ENCODE data around the gene SEMA5A. TPM values are rescaled to one million over a fixed set of nuclear protein-coding genes. Genes with fewer than 3 reads are reported as not detected.
A peak's percentile ranks its signal among the peaks of the same experiment; 100 is the strongest.

SEMA5A gene
- total RNA-seq, 2 experiments from 2014 or later, result 0.48 to 0.52 TPM

DNA sequence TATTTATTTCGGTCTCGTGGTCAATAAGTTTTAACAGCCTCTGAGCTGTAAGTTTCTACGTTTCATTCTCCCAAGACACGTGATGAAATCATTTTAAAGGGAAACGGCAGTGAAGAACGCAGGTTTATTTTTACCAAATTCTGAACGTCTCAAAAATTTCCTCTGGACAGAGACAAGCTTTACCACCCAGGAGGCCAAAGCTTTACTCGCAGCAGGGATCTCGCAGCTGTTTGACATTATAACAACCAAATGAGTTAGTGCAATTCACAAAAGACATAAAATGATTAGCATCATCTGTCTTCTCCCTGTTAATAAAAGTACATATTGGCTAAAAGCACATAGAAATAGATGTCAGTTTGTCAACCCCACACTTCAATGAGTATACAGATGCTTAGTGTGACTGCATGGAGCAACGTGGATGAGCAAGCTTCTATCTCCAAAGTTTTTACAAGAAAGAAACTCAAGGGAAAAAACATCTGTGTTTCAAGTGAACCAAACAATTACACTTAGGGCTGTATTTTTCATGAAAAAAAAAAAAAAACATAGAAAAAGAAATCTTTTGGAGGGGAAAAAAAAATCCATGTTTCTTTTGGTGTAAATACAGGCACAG lies 2.5 kb downstream of the SEMA5A start:
- Mint-ChIP-seq H3K36me3 (no peaks in the 10 kb centered on the region), H3K27me3 (peaks cover 13% of the 10 kb centered on the region), H3K4me1 (ENCODE audit: low read depth) (peaks cover 7% of the 10 kb centered on the region), H3K27ac (no peak overlapping the region), H3K9me3 (no peaks in the 10 kb centered on the region), H3K4me3 (peak overlapping the region; percentile 23)
- CTCF ChIA-PET, result interaction anchor here (0.7 to 2.6 kb wide), 5 partner anchors 15 to 184 kb away, joined by 3 to 11 read pairs (median 3); no protein-coding TSS in a partner anchor
- intact Hi-C loops (cut with micrococcal nuclease), result loop anchor here (5.0 kb wide), 1 partner anchor 1616 kb away; no protein-coding TSS in a partner anchor
- DNase-seq, result no peak
- POLR2A ChIA-PET, result no interaction called here

DNA sequence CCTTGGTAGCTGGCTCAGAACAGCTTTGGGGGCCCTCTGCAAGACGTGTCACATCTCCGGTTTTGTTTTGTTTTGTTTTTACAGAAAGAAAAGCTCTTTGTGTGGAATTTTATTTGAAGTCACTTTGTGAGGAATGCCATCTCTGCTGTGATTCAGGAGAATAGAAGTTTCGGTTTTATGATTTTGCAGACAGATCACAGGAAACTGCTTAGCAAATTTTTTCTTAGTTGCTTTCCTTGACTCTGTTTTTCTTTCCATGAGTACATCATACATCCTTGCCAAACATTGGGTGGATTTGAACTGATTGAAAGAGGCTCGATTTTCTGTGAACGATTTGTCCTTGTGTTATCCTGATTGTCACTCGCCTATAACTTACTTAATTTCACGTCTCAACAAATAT lies 5.1 kb downstream of the SEMA5A start:
- CTCF ChIA-PET, result no interaction called here
- POLR2A ChIA-PET, result no interaction called here
- H3K27me3 Mint-ChIP-seq, result peaks cover 8% of the 10 kb centered on the region
- DNase-seq, result no peak
- H3K9me3 Mint-ChIP-seq, result no peaks in the 10 kb centered on the region
- intact Hi-C loops (cut with micrococcal nuclease), result loop anchor here (5.0 kb wide), 1 partner anchor 1613 kb away; no protein-coding TSS in a partner anchor
- no peaks in the 10 kb centered on the region for H3K36me3 Mint-ChIP-seq
- peaks cover 8% of the 10 kb centered on the region for H3K4me1 Mint-ChIP-seq (ENCODE audit: low read depth)
- no peak overlapping the region for H3K27ac Mint-ChIP-seq
- H3K4me3 Mint-ChIP-seq, result no peak overlapping the region

DNA sequence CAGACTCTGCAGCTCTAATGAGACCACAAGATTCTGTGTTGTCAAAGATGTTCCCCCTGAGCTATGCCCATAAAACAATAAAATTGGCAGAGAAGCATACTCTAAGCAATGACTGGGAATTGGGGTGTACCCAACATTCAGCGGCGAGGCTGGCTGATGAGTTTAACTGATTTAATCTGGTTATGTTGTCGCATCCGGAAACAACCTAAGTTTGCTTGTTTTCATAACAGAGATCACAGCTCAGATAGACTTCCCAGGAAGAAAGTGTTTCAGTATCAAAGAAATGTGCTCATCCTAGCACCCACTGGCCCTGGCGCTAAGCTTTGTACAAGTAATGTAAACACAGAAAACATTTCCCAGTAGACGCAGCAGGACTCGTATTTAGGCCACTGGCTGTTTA lies 7.4 kb downstream of the SEMA5A start:
- Mint-ChIP-seq H3K36me3 (no peaks in the 10 kb centered on the region), H3K27me3 (no peaks in the 10 kb centered on the region), H3K9me3 (no peaks in the 10 kb centered on the region), H3K4me1 (ENCODE audit: low read depth) (peaks cover 4% of the 10 kb centered on the region), H3K27ac (no peak overlapping the region), H3K4me3 (no peak overlapping the region)
- intact Hi-C loops (cut with micrococcal nuclease), result no loop called here
- ChIA-PET CTCF (interaction anchor here (0.8 kb wide), 1 partner anchor 177 kb away, joined by 3 read pairs; no protein-coding TSS in a partner anchor), POLR2A (no interaction called here)
- no peak for DNase-seq

DNA sequence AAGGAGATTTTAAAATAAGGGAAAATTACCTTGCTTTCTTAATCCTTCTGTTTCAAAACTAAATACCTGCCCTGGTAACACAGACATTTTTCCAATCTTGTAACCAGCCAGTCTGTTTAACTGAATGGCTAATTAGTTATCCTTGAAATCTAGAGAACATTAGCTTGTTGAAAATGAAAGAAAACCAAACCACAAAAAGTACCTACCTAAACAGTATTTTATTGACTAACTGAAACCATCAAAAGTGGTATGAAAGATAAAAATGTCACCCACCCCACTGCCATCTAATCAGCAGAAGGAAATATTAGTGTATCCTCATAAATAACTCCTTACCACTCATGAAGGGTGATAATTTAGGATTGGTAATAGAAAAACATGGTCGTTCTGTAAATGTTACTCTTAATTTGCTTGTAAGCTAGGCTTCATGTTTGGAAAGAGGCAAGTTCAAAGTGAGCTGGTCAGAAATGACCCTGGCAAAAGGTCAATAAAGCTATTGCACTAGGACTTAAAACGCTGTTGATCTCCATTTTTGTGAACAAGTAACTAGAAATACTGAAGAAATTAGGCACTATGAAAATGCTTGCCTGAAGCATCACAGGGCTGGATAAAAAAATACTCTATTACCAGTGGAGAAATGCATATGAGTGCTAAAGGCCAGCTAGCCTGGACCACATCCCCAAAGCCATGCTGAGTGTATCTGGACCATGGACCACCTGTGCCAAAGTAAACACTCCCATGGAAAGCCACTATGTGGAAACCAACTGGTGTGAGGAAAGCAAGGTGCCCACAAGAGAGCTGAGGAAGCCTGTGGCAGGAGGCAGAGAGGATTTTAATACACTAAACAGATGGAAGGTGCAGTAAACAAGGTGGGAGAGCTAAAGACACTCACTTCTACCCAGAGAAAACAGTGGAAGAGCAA lies 8.4 kb downstream of the SEMA5A start:
- Mint-ChIP-seq H3K4me3 (no peak overlapping the region), H3K27me3 (no peaks in the 10 kb centered on the region)
- POLR2A ChIA-PET, result no interaction called here

DNA sequence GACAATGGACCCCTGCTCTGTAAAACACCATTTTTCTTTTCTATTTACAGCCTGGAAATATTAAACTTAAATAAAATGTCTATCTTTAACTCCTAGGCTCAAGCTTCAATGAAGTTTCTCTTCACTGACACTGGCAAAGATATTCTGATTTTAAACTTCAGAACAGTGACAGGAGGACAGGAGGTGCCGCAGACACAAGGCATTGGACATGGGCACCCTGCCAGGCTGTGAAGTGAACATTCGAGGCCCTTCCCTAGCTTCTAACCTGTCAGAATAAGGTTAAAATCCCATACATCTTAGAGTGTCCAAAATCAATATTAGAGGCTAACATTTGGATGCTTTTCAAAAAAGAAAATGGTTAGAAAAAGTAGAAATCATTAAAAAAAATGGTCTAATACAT lies 9.2 kb downstream of the SEMA5A start:
- Mint-ChIP-seq H3K27ac (no peak overlapping the region), H3K9me3 (no peaks in the 10 kb centered on the region), H3K4me1 (ENCODE audit: low read depth) (peaks cover 4% of the 10 kb centered on the region), H3K4me3 (no peak overlapping the region), H3K36me3 (no peaks in the 10 kb centered on the region), H3K27me3 (no peaks in the 10 kb centered on the region)
- no peak for DNase-seq
- CTCF ChIA-PET, result interaction anchor here (0.8 to 1.2 kb wide), 2 partner anchors 37 to 175 kb away, joined by 3 read pairs; no protein-coding TSS in a partner anchor
- POLR2A ChIA-PET, result no interaction called here
- intact Hi-C loops (cut with micrococcal nuclease), result loop anchor here (2.0 kb wide), 1 partner anchor 174 kb away; no protein-coding TSS in a partner anchor

More for the DNA sequence above, 8.4 kb downstream of the SEMA5A start:
- H3K27ac Mint-ChIP-seq, result no peak overlapping the region
- H3K36me3 Mint-ChIP-seq, result no peaks in the 10 kb centered on the region
- no peaks in the 10 kb centered on the region for H3K9me3 Mint-ChIP-seq
- H3K4me1 Mint-ChIP-seq (ENCODE audit: low read depth), result peaks cover 4% of the 10 kb centered on the region
- DNase-seq, result no peak
- CTCF ChIA-PET, result interaction anchor here (0.8 to 1.2 kb wide), 3 partner anchors 38 to 176 kb away, joined by 3 read pairs; no protein-coding TSS in a partner anchor
- intact Hi-C loops (cut with micrococcal nuclease), result loop anchor here (2.0 kb wide), 1 partner anchor 175 kb away; no protein-coding TSS in a partner anchor

DNA sequence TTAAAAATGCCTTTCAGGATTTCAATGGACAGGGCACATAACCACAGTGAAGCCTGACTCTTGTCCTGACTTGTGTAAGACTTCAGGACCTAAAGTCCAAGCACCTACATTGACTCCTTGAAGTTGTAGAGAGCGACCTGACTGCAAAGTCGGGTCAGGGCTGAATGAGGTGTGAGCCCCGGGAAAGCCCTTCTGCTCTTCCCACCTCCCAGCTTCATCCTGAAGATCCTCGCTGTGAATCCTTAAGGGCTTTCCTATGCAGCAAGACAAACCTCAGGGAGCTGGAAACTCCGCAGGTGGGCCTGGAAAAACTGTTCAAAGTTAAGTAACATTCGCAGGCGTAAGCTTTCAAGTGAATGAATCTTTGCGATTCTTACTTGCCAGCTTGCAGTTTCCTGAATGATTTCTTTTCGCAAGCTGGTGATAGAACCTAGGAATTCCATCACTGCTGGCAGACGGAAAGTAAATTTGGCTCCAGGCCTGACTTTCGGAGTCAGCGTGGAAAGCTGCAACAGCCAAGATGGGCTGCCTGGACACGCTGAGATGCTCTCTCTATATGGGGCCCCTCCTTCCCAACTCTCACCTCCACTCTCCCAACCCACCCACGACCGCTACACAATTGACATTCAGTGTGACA lies 10.9 kb downstream of the SEMA5A start:
- intact Hi-C loops (cut with micrococcal nuclease), result no loop called here
- no peak for DNase-seq

DNA sequence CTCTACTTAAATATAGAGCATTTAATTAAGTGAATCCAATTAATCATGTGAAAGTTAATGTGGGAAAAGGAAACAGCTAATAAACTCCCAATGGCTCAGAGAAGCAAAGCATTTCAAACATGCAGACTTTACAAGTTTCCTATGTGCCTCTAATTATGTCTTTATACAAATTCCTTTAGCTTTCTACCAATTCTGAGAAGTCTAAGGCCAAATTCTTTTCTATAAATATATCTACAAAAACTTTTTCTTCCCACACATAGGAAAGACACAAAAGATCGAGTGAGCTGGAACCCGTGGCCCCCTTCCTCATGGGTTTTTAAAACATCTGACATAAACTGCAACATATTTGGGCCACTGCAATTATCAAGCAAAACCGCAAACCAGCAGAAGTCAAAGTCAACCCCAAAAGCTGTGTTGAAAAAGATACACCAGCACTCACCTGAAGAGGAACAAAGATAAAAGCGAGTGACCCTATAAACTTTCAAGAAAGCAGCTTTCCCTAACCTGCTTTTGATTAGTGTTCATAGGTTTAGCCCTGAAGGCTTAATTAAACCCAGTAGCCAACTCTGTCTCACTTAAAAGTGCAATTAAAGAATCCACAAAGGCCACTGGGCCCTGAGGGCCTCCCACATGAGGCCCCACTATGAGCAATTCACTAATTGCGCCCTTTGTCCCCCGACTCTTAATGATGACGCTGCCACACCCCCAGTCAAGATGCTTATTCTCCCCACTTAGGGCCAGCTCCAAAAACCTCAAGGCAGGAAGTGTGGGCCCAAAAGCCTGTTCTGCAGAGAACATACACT lies 12.1 kb downstream of the SEMA5A start:
- Mint-ChIP-seq H3K36me3 (no peaks in the 10 kb centered on the region), H3K27ac (no peak overlapping the region), H3K4me3 (no peak overlapping the region), H3K27me3 (no peaks in the 10 kb centered on the region), H3K4me1 (ENCODE audit: low read depth) (peaks cover 4% of the 10 kb centered on the region), H3K9me3 (no peaks in the 10 kb centered on the region)
- intact Hi-C loops (cut with micrococcal nuclease), result no loop called here
- DNase-seq, result no peak
- ChIA-PET POLR2A (no interaction called here), CTCF (no interaction called here)

More for the DNA sequence above, 10.9 kb downstream of the SEMA5A start:
- POLR2A ChIA-PET, result no interaction called here
- Mint-ChIP-seq H3K27me3 (no peaks in the 10 kb centered on the region), H3K4me3 (no peak overlapping the region), H3K36me3 (no peaks in the 10 kb centered on the region), H3K9me3 (no peaks in the 10 kb centered on the region), H3K4me1 (ENCODE audit: low read depth) (peaks cover 4% of the 10 kb centered on the region), H3K27ac (no peak overlapping the region)
- CTCF ChIA-PET, result no interaction called here

DNA sequence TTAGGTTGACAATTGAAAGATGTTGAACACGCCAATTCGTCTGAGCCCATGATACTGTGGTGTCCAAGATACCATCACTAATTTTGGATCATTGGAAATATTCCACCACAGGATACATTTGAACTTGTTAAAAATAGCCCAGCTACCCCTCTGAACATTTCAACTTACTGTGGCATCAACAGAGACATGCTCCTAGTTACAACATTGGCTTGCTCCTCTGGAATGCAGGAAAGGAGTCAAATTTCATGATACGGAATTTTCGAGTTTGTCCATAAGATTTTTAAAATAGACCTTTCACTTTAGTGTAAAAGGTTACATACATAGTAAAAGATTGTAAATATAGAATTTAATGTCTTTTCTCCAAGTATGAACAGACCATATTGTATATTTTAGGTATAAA lies 12.8 kb downstream of the SEMA5A start:
- H3K27me3 Mint-ChIP-seq, result no peaks in the 10 kb centered on the region
- H3K9me3 Mint-ChIP-seq, result no peaks in the 10 kb centered on the region
- ChIA-PET POLR2A (no interaction called here), CTCF (no interaction called here)
- intact Hi-C loops (cut with micrococcal nuclease), result no loop called here
- H3K36me3 Mint-ChIP-seq, result no peaks in the 10 kb centered on the region
- peaks cover 4% of the 10 kb centered on the region for H3K4me1 Mint-ChIP-seq (ENCODE audit: low read depth)
- no peak overlapping the region for H3K27ac Mint-ChIP-seq
- no peak overlapping the region for H3K4me3 Mint-ChIP-seq
- DNase-seq, result no peak

DNA sequence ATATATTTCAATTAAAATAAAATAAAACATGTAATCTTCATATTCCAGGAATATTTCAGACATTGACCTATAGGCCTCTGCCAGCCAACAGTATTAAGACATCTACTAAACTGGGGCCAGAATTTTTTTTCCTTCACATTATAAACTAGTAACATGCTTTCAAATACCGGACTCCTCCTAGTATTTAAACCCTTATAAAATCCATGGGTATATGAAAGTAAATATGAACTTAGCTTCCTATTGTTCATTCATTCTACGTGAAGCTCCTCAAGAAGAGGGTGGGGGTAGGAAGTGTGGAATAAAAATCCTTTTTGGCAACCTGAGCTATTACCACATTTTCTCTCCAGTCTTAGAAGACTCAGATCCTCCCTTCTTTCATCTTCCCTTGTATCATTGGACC lies 16.4 kb downstream of the SEMA5A start:
- Mint-ChIP-seq H3K36me3 (no peaks in the 10 kb centered on the region), H3K9me3 (no peaks in the 10 kb centered on the region), H3K4me1 (ENCODE audit: low read depth) (no peaks in the 10 kb centered on the region), H3K27ac (no peak overlapping the region), H3K27me3 (no peaks in the 10 kb centered on the region), H3K4me3 (no peak overlapping the region)
- POLR2A ChIA-PET, result no interaction called here
- intact Hi-C loops (cut with micrococcal nuclease), result no loop called here
- no peak for DNase-seq
- CTCF ChIA-PET, result no interaction called here

DNA sequence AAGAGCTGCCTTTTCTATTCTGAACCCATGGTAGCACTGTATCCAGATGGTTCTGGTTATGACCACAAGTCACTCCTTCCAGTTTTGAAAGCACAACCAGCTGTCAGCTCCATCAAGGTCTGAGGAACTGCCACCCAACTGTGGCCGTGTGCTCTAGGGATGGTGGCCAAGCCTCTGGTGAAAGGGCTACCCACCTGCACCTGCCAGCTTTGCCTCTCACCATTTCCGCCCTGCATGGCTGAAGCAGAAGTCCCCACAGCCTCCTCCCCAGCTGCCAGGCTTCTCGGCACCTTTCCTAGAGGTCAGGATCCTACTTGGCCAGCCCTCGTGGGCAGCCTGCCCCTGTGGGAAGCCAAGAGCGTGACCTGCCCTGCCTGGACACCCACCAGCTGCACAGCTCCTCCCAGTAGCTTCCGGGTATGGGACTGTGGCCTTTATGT lies 16.8 kb downstream of the SEMA5A start:
- Mint-ChIP-seq H3K27me3 (no peaks in the 10 kb centered on the region), H3K27ac (no peak overlapping the region), H3K9me3 (no peaks in the 10 kb centered on the region), H3K36me3 (no peaks in the 10 kb centered on the region), H3K4me1 (ENCODE audit: low read depth) (no peaks in the 10 kb centered on the region), H3K4me3 (no peak overlapping the region)
- ChIA-PET CTCF (no interaction called here), POLR2A (no interaction called here)
- no peak for DNase-seq
- intact Hi-C loops (cut with micrococcal nuclease), result no loop called here

DNA sequence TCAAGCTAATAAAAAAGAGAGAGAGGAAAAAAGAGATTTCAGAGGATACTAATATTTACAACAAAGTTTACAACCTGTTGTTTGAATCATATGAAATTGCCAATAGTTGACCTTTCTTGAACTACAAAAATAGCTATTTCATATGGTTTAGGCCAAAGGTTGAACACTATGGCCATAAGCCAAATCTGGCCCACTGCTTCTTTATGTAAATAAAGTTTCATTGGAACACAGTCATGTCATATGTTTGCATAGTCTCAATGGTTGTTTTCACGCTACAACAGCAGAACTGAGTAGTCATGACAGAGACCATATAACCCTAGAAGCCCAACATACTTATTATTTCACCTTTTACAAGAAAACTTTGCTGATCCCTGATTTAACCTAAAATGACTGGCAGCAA lies 20.9 kb downstream of the SEMA5A start:
- ChIA-PET POLR2A (no interaction called here), CTCF (no interaction called here)
- Mint-ChIP-seq H3K4me1 (ENCODE audit: low read depth) (no peaks in the 10 kb centered on the region), H3K27me3 (no peaks in the 10 kb centered on the region), H3K27ac (no peak overlapping the region), H3K4me3 (no peak overlapping the region), H3K36me3 (no peaks in the 10 kb centered on the region), H3K9me3 (no peaks in the 10 kb centered on the region)
- intact Hi-C loops (cut with micrococcal nuclease), result no loop called here
- no peak for DNase-seq
